Activated CD4-positive, alpha-beta T cell treated with anti-CD3 and anti-CD28 coated beads, Interleukin-2, amount 10 ng/mL, durations not matched to agents 7 days and 5 days (primary cell): ENCODE data around the gene TMEM140. TPM values are rescaled to one million over a fixed set of nuclear protein-coding genes. Genes with fewer than 3 reads are reported as not detected.

Experiments
- CTCF ChIA-PET: fragments of 350-600 bp; sonication (Branson Sonifier 250); formaldehyde crosslinking; loops from one replicate; lab custom pipeline; 2021; ENCODE audit warnings: antibody characterized with exemption; lab: Charles Lee
- POLR2A ChIA-PET: fragments of 350-600 bp; sonication (Branson Sonifier 250); formaldehyde crosslinking; loops from one replicate; lab custom pipeline; 2021; ENCODE audit warnings: antibody characterized with exemption; lab: Charles Lee
- DNase-seq: peaks from one replicate; pipeline ENCODE4 v3.0.0-alpha.2; 2020
- H3K27ac Mint-ChIP-seq: one replicate; pipeline ENCODE4 v1.8.0; 2021; ENCODE audit warnings: mild to moderate bottlenecking, moderate library complexity, mixed read lengths
- H3K27me3 Mint-ChIP-seq: one replicate; pipeline ENCODE4 v1.8.0; 2021; ENCODE audit warnings: mixed read lengths
- H3K36me3 Mint-ChIP-seq: one replicate; pipeline ENCODE4 v1.8.0; 2021; ENCODE audit warnings: low read depth, mixed read lengths
- H3K4me1 Mint-ChIP-seq: one replicate; pipeline ENCODE4 v1.8.0; 2021; ENCODE audit warnings: mixed read lengths
- H3K4me3 Mint-ChIP-seq: one replicate; pipeline ENCODE4 v1.8.0; 2021; ENCODE audit warnings: mild to moderate bottlenecking, moderate library complexity, mixed read lengths
- H3K9me3 Mint-ChIP-seq: one replicate; pipeline ENCODE4 v1.8.0; 2021; ENCODE audit warnings: mixed read lengths
- total RNA-seq, 2 experiments: library from RNA; stranded (reverse); gene quantifications; one replicate each; pipeline ENCODE4 v1.2.3, GENCODE V29; 2021

TMEM140 gene
- total RNA-seq, 2 experiments from 2014 or later: 25.3 to 27.7 TPM

- Mint-ChIP-seq H3K27ac (no peak overlapping the region), H3K27me3 (no peaks in the 10 kb centered on the region), H3K4me3 (no peak overlapping the region), H3K9me3 (no peaks in the 10 kb centered on the region), H3K36me3 (peaks cover 35% of the 10 kb centered on the region), H3K4me1 (no peaks in the 10 kb centered on the region)
- DNase-seq: no peak
- POLR2A ChIA-PET: interaction anchor here (0.6 kb wide), 1 partner anchor 530 kb away, joined by 3 read pairs; no protein-coding TSS in a partner anchor
- CTCF ChIA-PET: interaction anchor here (1.2 to 1.8 kb wide), 3 partner anchors 14 to 402 kb away, joined by 3 to 5 read pairs (median 3); no protein-coding TSS in a partner anchor
Measured at GRCh38 chr7:135190703-135191102, 42.8 kb downstream of the TMEM140 start.

- Mint-ChIP-seq H3K4me3 (no peak overlapping the region), H3K27ac (no peak overlapping the region), H3K27me3 (no peaks in the 10 kb centered on the region), H3K36me3 (peaks cover 24% of the 10 kb centered on the region), H3K9me3 (no peaks in the 10 kb centered on the region), H3K4me1 (no peaks in the 10 kb centered on the region)
- CTCF ChIA-PET: no interaction called here
- no peak for DNase-seq
- POLR2A ChIA-PET: no interaction called here
Measured at GRCh38 chr7:135192914-135193536, 45.2 kb downstream of the TMEM140 start.

- Mint-ChIP-seq H3K36me3 (peaks cover 23% of the 10 kb centered on the region), H3K27ac (no peak overlapping the region), H3K27me3 (no peaks in the 10 kb centered on the region), H3K9me3 (no peaks in the 10 kb centered on the region), H3K4me3 (no peak overlapping the region), H3K4me1 (no peaks in the 10 kb centered on the region)
- CTCF ChIA-PET: interaction anchor here (2.3 kb wide), 1 partner anchor 18 kb away, joined by 5 read pairs; the partner anchor contains the start of gene WDR91
- POLR2A ChIA-PET: no interaction called here
- DNase-seq: no peak
Measured at GRCh38 chr7:135193615-135194081, 45.8 kb downstream of the TMEM140 start.

- Mint-ChIP-seq H3K36me3 (peaks cover 28% of the 10 kb centered on the region), H3K27me3 (no peaks in the 10 kb centered on the region), H3K4me3 (no peak overlapping the region), H3K4me1 (no peaks in the 10 kb centered on the region), H3K9me3 (no peaks in the 10 kb centered on the region), H3K27ac (no peak overlapping the region)
- CTCF ChIA-PET: interaction anchor here (2.3 kb wide), 1 partner anchor 17 kb away, joined by 5 read pairs; the partner anchor contains the start of gene WDR91
- POLR2A ChIA-PET: no interaction called here
- DNase-seq: no peak
Measured at GRCh38 chr7:135194494-135195095, 46.7 kb downstream of the TMEM140 start.

DNA sequence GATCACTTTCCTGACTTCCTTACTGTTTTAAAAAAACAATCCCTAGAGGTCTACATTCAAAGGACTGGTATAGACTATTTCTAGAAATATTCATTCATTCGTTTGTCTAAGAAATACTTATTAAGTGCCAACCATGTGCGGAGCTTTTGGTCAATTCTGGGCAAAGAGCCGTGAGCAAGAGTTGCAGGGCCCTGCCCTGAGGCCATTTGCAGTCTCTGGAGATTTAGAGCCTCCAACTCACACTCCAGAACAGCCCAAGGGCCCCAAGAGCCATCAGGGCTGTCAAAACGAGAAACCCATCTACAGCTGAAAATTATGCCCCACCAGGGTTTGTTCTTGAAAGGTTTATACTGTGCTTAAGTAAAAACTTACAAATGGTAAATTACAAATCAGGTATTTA is 47.3 kb downstream of the TMEM140 start:
- H3K27ac Mint-ChIP-seq: no peak overlapping the region
- DNase-seq: no peak
- H3K36me3 Mint-ChIP-seq: peaks cover 24% of the 10 kb centered on the region
- no peaks in the 10 kb centered on the region for H3K4me1 Mint-ChIP-seq
- ChIA-PET POLR2A (no interaction called here), CTCF (interaction anchor here (1.3 to 2.3 kb wide), 2 partner anchors 12 to 16 kb away, joined by 3 to 5 read pairs; partner anchors contain the start of gene WDR91)
- H3K9me3 Mint-ChIP-seq: no peaks in the 10 kb centered on the region
- no peaks in the 10 kb centered on the region for H3K27me3 Mint-ChIP-seq
- H3K4me3 Mint-ChIP-seq: no peak overlapping the region

GRCh38 chr7:135195968-135196629 is 48.2 kb downstream of the TMEM140 start:
- Mint-ChIP-seq H3K27ac (no peak overlapping the region), H3K9me3 (no peaks in the 10 kb centered on the region), H3K4me3 (no peak overlapping the region), H3K36me3 (peaks cover 24% of the 10 kb centered on the region), H3K4me1 (no peaks in the 10 kb centered on the region), H3K27me3 (no peaks in the 10 kb centered on the region)
- ChIA-PET CTCF (interaction anchor here (0.6 to 1.3 kb wide), 4 partner anchors 13 to 38 kb away, joined by 3 to 4 read pairs (median 3); no protein-coding TSS in a partner anchor), POLR2A (no interaction called here)
- no peak for DNase-seq

DNA sequence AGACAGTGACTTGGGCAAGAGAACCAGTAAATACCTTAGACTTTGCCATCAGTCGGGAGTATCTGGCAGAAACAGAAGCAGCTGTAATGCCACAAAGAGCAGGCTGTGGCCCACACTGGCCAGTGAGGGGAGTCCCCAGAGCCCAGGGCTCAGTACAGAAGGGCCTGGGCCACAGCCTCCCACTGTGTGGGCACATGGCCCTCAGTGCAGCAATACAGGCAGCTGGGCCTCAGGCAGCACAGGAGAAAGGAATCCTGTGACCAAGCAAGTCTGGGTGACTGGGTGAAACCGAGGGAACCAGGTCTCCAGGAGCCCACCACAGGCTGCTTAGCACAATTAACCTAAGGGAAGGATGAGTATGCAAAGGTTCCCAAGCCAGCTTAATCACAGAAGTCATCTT is 49.5 kb downstream of the TMEM140 start:
- Mint-ChIP-seq H3K9me3 (no peaks in the 10 kb centered on the region), H3K4me1 (no peaks in the 10 kb centered on the region), H3K27me3 (no peaks in the 10 kb centered on the region), H3K36me3 (peaks cover 25% of the 10 kb centered on the region), H3K4me3 (no peak overlapping the region), H3K27ac (no peak overlapping the region)
- ChIA-PET CTCF (interaction anchor here (1.0 to 1.3 kb wide), 2 partner anchors 9 to 211 kb away, joined by 3 read pairs; partner anchors contain the start of gene AGBL3), POLR2A (no interaction called here)
- DNase-seq: no peak

- DNase-seq: no peak
- Mint-ChIP-seq H3K9me3 (no peaks in the 10 kb centered on the region), H3K36me3 (peaks cover 24% of the 10 kb centered on the region), H3K27ac (no peak overlapping the region), H3K4me3 (no peak overlapping the region), H3K4me1 (no peaks in the 10 kb centered on the region), H3K27me3 (no peaks in the 10 kb centered on the region)
- POLR2A ChIA-PET: interaction anchor here (0.6 kb wide), 1 partner anchor 10 kb away, joined by 3 read pairs; no protein-coding TSS in a partner anchor
- CTCF ChIA-PET: interaction anchor here (1.0 to 1.3 kb wide), 3 partner anchors 8 to 212 kb away, joined by 3 to 4 read pairs (median 3); partner anchors contain the start of genes AGBL3 and CYREN
Measured at GRCh38 chr7:135197906-135198655, 50.2 kb downstream of the TMEM140 start.

DNA sequence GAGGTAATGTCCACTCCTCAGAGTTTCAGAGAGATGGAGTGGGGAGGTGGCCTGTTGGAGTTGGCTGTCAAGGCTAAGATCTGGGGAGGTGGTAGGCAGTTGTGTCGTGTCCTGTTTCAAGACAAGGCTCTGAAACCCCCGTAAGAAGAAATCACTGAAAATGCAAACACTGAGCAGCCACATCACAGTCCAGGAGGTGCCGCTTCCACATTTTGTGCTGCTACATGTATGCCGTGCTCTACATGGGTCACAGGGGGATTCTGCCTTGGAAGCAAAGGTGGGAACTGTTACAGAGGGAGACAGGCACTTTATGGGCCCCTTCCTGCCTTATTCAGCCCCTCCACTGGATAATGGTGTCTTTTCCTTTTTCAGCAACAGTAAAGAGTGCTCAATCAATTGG is 51.6 kb downstream of the TMEM140 start:
- POLR2A ChIA-PET: no interaction called here
- CTCF ChIA-PET: no interaction called here
- no peak overlapping the region for H3K27ac Mint-ChIP-seq
- no peak for DNase-seq
- H3K27me3 Mint-ChIP-seq: no peaks in the 10 kb centered on the region
- H3K4me3 Mint-ChIP-seq: no peak overlapping the region
- H3K4me1 Mint-ChIP-seq: peaks cover 6% of the 10 kb centered on the region
- H3K36me3 Mint-ChIP-seq: peaks cover 27% of the 10 kb centered on the region
- H3K9me3 Mint-ChIP-seq: no peaks in the 10 kb centered on the region

DNA sequence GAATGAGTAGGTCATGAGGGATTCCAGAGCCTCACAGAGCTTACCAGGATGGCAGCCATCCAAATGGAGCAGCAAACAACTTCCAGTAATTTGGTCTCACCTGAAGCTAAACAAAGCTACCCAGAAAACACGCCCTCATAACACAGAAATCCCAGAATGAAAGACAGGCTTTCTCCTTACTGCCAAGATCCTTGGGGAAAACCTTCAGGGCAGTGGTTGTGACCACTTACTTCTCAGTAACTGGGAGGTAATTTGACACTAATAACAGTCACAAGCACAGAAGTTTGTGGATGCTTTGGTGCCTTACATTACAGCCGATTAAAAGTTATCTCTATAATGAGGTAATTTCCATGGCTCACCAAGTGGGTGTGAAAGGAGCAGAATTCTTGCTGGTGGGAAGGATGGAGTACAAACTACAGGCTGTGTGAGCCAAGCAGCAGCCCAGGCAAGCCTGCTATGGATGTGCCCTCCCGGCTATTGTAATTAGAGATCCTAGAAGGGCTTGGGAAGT is 53.0 kb downstream of the TMEM140 start:
- H3K27ac Mint-ChIP-seq: no peak overlapping the region

GRCh38 chr7:135201350-135201749 is 53.5 kb downstream of the TMEM140 start:
- no peaks in the 10 kb centered on the region for H3K9me3 Mint-ChIP-seq
- H3K27ac Mint-ChIP-seq: no peak overlapping the region
- ChIA-PET POLR2A (no interaction called here), CTCF (interaction anchor here (0.9 to 1.5 kb wide), 3 partner anchors 8 to 241 kb away, joined by 3 to 4 read pairs (median 3); no protein-coding TSS in a partner anchor)
- peaks cover 6% of the 10 kb centered on the region for H3K4me1 Mint-ChIP-seq
- H3K4me3 Mint-ChIP-seq: no peak overlapping the region
- H3K27me3 Mint-ChIP-seq: no peaks in the 10 kb centered on the region
- DNase-seq: no peak
- peaks cover 32% of the 10 kb centered on the region for H3K36me3 Mint-ChIP-seq

More for the DNA sequence above, 53.0 kb downstream of the TMEM140 start:
- no peak overlapping the region for H3K4me3 Mint-ChIP-seq
- peaks cover 6% of the 10 kb centered on the region for H3K4me1 Mint-ChIP-seq
- no peak for DNase-seq
- H3K27me3 Mint-ChIP-seq: no peaks in the 10 kb centered on the region
- ChIA-PET POLR2A (no interaction called here), CTCF (interaction anchor here (1.5 kb wide), 1 partner anchor 9 kb away, joined by 4 read pairs; no protein-coding TSS in a partner anchor)
- peaks cover 30% of the 10 kb centered on the region for H3K36me3 Mint-ChIP-seq
- no peaks in the 10 kb centered on the region for H3K9me3 Mint-ChIP-seq

DNA sequence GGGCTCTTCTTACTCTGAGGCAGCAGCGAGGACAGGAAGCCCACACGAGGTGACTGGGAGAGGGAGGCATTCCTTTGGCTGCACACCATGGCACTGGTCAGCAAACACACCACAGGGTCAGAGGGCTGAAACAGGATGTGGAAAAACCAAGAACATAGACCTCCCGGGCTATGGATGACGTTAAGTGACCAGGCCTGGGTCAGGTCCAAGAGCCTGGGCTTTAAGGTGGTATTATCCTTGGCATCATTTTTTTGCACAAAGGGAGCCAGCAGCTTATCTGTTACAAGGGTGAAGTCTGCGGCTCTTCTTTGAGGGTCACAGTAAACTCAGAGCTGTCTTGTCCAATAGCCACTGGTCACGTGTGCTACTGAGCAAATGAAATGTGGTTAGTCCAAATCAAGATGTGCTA is 56.5 kb downstream of the TMEM140 start:
- H3K36me3 Mint-ChIP-seq: peaks cover 21% of the 10 kb centered on the region
- no peaks in the 10 kb centered on the region for H3K27me3 Mint-ChIP-seq
- no peak overlapping the region for H3K27ac Mint-ChIP-seq
- ChIA-PET POLR2A (no interaction called here), CTCF (interaction anchor here (0.7 to 2.1 kb wide), 5 partner anchors 13 to 579 kb away, joined by 3 to 7 read pairs (median 3); partner anchors contain the start of gene CYREN)
- DNase-seq: no peak
- H3K4me3 Mint-ChIP-seq: no peak overlapping the region
- H3K9me3 Mint-ChIP-seq: no peaks in the 10 kb centered on the region
- H3K4me1 Mint-ChIP-seq: peaks cover 20% of the 10 kb centered on the region
